ENCODE data around the gene ALPL. TPM values are rescaled to one million over a fixed set of nuclear protein-coding genes. Genes with fewer than 3 reads are reported as not detected.

The ALPL gene
- polyA plus RNA-seq, 1 experiment = 0.45 TPM

- DNase-seq (ENCODE audit: low read depth) = no peak
- CTCF ChIA-PET = interaction anchor here (1.7 to 6.7 kb wide), 3 partner anchors 84 to 369 kb away, joined by 3 to 51 read pairs (median 4); partner anchors contain the start of gene ALPL
- POLR2A ChIA-PET = no interaction called here
Observed at GRCh38 chr1:21593231-21593630, 84.0 kb downstream of the ALPL start.

GRCh38 chr1:21594501-21594900 is 85.3 kb downstream of the ALPL start:
- no peak for DNase-seq (ENCODE audit: low read depth)
- Histone ChIP-seq H3K27me3 (ENCODE audit: control insufficient read depth, insufficient read depth, low read length) (peaks cover 6% of the 10 kb centered on the region), H3K4me3 (ENCODE audit: low read depth, low read length) (no peak overlapping the region), H3K36me3 (ENCODE audit: control insufficient read depth, insufficient read depth, low read length) (no peaks in the 10 kb centered on the region)
- TF ChIP-seq CTCF (IDR thresholded peaks at IDR 0.05; ENCODE audit: insufficient read depth, low read depth, low read length) = no peak
- POLR2A ChIA-PET = no interaction called here
- CTCF ChIA-PET = interaction anchor here (0.6 to 6.7 kb wide), 10 partner anchors 12 to 370 kb away, joined by 3 to 51 read pairs (median 3); no protein-coding TSS in a partner anchor

More at GRCh38 chr1:21593231-21593630, 84.0 kb downstream of the ALPL start:
- peaks cover 6% of the 10 kb centered on the region for H3K27me3 ChIP-seq (ENCODE audit: control insufficient read depth, insufficient read depth, low read length)
- TF ChIP-seq CTCF (IDR thresholded peaks at IDR 0.05; ENCODE audit: insufficient read depth, low read depth, low read length) = no peak
- no peaks in the 10 kb centered on the region for H3K36me3 ChIP-seq (ENCODE audit: control insufficient read depth, insufficient read depth, low read length)
- H3K4me3 ChIP-seq (ENCODE audit: low read depth, low read length) = no peak overlapping the region

DNA sequence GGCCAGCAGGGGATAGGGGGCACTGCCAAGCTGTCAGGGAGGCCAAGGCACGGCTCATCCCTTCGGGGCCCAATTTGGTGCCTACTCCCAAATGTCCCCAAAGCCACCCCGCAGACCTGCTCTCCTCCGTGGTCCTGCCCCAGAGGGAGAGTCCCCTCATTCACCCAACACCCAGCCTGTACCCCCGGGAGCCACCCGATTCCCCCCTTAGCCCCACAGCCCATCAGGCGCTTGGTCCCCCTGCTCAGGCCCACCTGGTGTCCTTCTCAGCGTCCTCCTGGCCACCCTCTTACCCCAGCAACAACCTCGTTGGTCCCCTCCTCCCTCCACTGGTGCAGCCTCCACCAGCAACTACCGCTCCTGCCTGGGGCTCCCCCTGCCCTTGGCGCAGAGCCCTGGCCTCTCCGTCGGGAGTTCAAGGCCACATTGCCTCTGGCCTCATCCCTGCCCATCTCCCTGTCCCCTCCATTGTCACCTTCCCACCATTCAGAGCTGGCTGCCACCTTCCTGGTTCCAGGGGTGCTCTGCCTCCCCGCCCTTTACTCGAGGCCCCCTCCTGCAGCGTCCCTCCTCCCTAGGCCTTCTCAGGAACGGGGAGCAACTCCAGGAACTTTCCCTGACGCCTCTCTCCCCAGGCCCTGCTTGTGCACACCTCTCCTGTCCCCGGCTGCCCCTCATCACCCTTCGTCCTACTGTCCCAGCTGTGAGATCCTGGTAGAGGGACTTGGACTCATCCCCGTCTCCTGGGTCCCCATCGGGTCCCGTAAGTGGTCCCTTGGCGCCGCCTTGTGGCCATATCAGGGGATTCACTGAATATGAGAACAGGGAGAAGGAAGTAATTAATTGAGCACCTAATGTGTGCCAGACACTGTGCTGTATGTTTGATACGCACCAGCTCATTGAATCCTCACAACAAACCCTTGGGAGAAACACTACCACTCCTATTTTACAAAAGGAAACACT is 86.0 kb downstream of the ALPL start:
- POLR2A ChIA-PET = no interaction called here
- no peak for DNase-seq (ENCODE audit: low read depth)
- peak; percentile 81 for TF ChIP-seq CTCF (IDR thresholded peaks at IDR 0.05; ENCODE audit: insufficient read depth, low read depth, low read length)
- no peak overlapping the region for H3K4me3 ChIP-seq (ENCODE audit: low read depth, low read length)
- H3K36me3 ChIP-seq (ENCODE audit: control insufficient read depth, insufficient read depth, low read length) = no peaks in the 10 kb centered on the region
- H3K27me3 ChIP-seq (ENCODE audit: control insufficient read depth, insufficient read depth, low read length) = peaks cover 6% of the 10 kb centered on the region
- CTCF ChIA-PET = interaction anchor here (0.6 to 6.7 kb wide), 31 partner anchors 8 to 377 kb away, joined by 3 to 51 read pairs (median 4); partner anchors contain the start of gene ALPL

DNA sequence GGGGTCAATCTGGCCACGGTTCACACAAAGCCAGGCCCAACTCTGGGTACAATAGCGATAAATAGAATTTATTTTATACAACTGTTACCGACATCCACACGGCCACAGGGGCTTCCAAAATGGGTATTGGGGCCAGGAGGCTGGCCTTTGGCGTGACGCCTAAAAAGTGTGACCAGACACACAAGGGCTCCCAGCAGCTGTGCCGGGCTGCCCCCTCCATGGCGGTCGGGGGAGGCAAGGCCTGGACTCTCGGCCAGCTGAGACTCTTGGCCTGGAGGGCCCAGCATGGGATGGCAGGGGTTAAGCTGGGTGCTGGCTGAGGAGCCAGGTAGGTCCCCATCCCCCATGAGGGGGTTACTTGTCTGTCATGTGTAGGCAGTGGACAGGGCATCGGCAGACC is 87.0 kb downstream of the ALPL start:
- DNase-seq (ENCODE audit: low read depth) = no peak
- ChIA-PET POLR2A (no interaction called here), CTCF (interaction anchor here (0.6 to 6.7 kb wide), 28 partner anchors 9 to 378 kb away, joined by 3 to 51 read pairs (median 4); partner anchors contain the start of gene ALPL)
- Histone ChIP-seq H3K4me3 (ENCODE audit: low read depth, low read length) (no peak overlapping the region), H3K27me3 (ENCODE audit: control insufficient read depth, insufficient read depth, low read length) (peaks cover 2% of the 10 kb centered on the region), H3K36me3 (ENCODE audit: control insufficient read depth, insufficient read depth, low read length) (no peaks in the 10 kb centered on the region)
- TF ChIP-seq CTCF (IDR thresholded peaks at IDR 0.05; ENCODE audit: insufficient read depth, low read depth, low read length) = no peak

GRCh38 chr1:21596628-21597027 is 87.4 kb downstream of the ALPL start:
- CTCF ChIA-PET = interaction anchor here (1.0 to 6.7 kb wide), 12 partner anchors 10 to 227 kb away, joined by 3 to 51 read pairs (median 4); partner anchors contain the start of gene ALPL
- peaks cover 2% of the 10 kb centered on the region for H3K27me3 ChIP-seq (ENCODE audit: control insufficient read depth, insufficient read depth, low read length)
- H3K36me3 ChIP-seq (ENCODE audit: control insufficient read depth, insufficient read depth, low read length) = no peaks in the 10 kb centered on the region
- no peak for DNase-seq (ENCODE audit: low read depth)
- no peak overlapping the region for H3K4me3 ChIP-seq (ENCODE audit: low read depth, low read length)
- POLR2A ChIA-PET = no interaction called here
- TF ChIP-seq CTCF (IDR thresholded peaks at IDR 0.05; ENCODE audit: insufficient read depth, low read depth, low read length) = no peak

Data from BJ (cell line).